ENCODE measurements around the gene GLIS1.
"Not testable (repeated sequence)": the region's sequence is repeated elsewhere in the genome, so short reads cannot be mapped to it uniquely, and the experiment has no call there.

The GLIS1 gene

DNA sequence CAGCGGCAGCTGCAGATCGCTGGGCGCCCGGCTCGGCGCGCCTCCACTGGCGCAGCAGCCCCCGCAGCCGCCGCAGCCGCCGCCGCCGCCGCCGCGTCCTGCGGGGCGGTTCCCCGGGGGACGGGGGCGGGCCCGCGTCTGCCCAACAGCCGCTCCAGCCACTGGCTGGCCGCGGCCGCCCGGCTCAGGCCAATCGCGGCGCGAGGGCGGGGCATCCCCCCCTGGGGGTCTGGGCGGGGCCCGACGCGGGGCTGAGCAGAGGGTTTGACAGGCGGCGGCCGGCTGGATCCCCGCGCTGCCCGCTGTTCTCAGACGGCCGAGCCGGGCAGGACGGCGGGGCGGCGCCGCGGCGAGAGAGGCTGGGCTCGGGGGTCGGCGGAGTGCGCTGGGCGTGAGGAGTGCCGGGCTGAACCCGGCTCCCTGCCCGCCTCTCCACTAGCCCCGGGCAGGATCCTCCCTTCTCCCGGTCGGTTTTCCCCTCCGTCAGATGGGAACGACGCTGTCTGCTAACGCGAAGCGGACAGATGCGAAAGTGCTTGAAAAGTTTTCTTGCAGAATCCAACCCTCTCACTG lies at the start of gene GLIS1:
TSS of gene GLIS1 (minus strand) at position 56 of the 573 bp plus-strand sequence. CDS start 1,100 bp downstream, outside the sequence.
- peak in 2 of 3 experiments; percentile 5 to 15 for DNase-seq (ENCODE audit: low read depth in 3 of 3)

DNA sequence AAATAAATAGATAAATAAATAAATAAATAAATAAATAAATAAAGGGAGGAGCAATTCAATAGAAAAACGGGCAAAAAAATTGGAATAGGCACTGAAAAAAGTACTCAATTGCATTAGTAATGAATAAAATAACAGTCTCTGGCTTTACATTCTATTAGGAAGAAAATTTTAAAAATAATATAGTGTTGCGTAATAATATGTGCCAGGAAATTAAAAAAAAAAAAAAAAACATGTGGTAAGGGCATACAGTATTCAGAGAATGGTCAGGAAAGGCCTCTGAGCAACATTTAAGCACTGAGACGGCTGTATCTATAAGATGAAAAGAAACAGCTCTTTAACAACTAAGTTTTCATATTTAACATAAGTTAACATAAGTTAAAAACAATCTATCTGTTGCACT lies 48.7 kb upstream of the GLIS1 start:
- no peak for DNase-seq (ENCODE audit: low read depth in 3 of 3)

DNA sequence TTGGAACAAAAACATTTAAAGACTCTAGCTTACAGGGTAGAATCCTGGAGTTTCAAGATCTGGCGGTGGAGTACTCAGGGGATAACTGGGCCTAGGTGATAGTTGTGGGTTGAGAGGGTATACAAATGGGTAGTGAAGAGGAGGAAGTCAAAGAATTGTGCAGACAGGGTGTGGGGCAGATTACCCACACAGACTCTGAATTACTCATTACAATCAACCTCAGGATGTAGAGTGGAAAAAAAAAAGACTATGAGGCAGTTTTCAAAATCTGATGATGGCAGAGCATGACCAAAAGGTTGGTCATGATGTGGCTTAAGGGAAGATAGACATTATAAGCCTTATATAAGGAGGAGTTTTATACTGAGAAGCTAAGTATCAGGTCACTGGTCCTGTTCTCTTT lies 44.1 kb upstream of the GLIS1 start:
- no peak for DNase-seq (ENCODE audit: low read depth in 3 of 3)

DNA sequence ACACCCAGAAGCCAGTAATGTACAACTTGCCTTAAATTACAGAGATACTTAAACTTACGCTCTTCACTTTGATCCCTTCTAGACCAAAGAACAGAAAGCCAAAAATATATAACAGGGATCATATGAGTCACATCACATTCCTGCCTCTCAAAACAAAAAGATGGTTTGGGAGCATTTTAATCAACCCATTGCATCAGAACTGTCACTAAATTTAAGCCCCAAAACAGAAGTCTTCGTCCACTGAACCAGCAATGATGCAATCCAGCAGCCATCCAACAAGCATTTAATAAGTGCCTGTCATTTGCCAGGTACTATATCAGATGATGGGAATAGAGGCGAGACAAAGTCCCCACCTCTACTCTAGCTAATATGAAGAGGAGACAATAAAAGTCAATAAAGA lies 42.7 kb upstream of the GLIS1 start:
- no peak for DNase-seq (ENCODE audit: low read depth in 3 of 3)

DNA sequence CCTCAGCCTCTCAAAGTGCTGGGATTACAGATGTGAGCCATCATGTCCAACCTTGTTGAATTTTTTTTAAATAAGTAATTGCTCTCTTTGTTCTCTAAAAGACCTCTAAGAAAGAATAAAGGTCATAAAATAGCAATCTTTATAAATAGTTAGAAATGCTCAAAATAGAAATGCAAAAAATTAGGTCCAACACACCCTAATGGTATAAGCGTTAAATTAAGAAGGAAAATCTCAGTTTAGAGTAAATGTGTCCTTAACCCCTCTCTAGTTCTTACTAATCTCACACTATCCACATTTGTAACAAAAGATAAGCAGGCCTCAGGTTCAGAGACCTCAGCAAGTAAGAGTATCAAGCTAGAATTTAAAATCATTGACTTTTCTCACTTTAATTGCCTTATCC lies 38.3 kb upstream of the GLIS1 start:
- no peak for DNase-seq (ENCODE audit: low read depth in 3 of 3)

DNA sequence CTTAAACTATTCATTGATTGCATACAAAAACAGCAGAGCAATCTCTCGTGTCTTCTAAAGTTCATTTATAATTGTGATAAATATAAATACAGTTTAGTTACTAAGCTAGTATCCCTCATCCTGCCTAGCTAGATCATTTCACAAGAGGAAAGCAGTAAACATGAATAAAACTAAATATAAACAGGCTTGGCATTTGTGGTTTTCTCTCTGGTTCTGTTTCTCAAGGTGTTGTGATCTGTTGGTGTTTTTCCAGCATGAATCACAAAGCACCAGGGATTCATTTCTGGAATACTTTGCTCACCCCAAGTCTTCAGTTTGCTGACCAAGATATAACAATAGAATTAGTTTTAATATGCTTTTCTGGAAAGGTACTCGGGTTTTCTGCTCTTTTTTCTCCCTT lies 32.7 kb upstream of the GLIS1 start:
- no peak for DNase-seq (ENCODE audit: low read depth in 3 of 3)

DNA sequence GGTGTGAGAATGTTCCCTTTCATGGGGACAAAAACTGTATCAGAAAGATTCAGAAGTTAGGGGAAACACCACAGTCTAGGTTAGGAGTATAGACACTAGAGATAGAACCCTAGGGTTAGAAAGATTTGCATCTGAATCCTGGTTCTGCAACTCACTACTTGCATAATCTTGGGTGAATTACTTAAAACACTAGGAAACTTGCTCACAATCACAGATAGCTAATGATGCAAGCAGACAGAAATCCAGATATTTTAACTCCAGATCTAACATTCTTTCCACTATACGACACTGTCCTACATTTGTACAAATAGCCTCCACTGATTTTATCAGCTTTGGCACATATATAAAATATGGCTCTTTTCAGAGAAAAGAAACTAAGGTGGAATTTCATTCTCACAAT lies 30.8 kb upstream of the GLIS1 start:
- no peak for DNase-seq (ENCODE audit: low read depth in 3 of 3)

DNA sequence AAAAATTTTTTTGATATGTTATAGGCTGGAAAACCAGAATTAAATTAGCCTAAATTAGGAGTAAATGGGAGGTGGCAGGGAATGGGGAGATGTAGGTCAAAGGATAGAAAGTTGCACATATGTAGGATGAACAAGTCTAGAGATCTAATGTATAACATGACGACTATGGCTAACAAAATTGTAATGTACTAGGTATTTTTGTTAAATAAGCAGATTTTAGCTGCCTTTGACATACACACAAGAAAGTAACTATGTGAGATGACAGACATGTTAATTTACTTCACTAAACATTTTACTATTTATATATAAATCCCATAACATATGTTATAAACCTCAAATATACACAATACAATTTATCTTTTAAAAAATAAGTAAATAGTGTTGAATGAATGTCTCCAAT lies 30.2 kb upstream of the GLIS1 start:
- DNase-seq (ENCODE audit: low read depth in 3 of 3): no peak

DNA sequence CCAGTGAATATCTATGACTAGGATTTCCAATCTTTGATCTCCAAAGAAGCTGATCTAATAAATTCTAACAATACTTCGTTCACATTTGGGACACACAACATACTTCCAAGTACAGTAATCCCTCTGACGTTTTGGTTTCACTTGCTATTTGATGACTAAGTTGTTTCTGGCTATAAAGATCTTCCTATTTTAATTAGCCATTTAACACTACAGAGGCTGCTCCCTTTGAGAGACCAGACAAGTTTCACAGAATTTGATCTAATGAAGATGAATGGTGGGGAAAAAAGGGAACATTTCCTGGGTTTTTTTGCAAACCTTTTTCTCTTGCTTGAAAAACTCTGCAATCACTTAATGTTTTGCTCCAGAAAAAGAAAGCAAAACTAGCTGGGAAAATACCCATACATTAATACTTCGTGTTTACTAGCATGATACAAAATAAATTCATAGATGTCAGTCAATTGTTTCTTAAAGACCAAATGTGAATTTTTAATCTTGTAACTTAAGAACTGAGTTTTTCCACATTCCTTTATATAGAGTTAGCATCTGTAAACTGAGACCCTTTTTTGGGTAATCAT lies 28.0 kb upstream of the GLIS1 start:
- no peak for DNase-seq (ENCODE audit: low read depth in 3 of 3)

DNA sequence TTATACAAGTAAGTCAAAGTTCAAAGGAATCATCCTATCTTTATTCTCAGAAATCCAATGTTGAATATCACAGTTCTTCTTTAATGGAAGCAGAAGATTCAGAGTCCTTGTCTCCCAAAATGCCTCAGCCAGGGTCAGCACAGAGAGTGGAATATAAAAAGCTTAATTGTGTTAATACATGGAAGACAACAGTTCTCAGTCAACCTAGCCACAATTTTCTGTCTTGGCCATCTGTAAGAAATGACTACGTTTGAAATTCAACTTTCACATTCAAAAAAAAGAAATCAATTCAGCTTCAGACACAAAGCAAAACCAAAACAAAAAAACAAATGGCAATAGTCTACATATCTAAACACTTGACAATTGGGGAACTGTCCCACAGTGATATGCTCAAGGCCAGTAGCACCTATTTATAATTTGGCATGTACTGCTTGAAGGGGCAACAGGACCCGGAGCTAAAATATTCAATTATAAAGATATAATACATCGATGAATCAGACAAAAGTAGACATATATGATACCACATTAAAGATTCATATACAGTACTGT lies 27.3 kb upstream of the GLIS1 start:
- no peak for DNase-seq (ENCODE audit: low read depth in 3 of 3)

DNA sequence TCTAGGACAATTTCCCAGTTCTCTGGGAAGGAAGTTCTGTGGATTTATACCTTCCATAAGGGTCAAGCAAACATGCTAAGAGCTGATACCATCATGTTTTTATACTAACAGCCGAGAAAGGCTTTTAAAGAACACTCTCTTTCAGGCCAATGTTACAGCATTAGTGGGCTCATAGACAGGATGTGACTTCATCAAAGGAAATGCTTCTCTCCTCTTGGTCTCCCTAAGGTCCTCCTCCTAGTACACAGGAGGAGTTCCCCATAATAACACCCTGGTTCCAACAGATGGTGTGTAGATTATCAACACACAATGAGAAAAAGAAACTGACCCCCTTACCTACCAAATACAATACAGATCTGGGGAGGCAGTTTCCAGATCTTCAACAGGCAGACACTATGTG lies 26.7 kb upstream of the GLIS1 start:
- DNase-seq (ENCODE audit: low read depth in 3 of 3): no peak

DNA sequence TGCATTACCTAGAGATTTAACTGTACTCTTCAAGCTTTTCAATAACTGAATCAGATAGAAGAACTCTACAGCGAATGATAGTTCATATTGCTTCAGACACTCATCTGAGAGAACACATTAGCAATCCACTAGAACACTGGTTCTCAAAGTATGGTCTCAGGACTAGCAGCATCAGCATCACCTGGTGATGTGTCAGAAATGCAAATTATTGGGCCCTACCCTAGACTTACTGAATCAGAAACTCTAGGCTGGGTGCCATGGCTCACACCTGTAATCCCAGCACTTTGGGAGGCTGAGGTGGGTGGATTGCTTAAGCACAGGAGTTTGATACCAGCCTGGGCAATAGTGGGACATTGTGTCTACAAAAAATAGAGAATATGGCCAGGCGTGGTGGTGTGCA lies 24.9 kb upstream of the GLIS1 start:
- no peak for DNase-seq (ENCODE audit: low read depth in 3 of 3)

DNA sequence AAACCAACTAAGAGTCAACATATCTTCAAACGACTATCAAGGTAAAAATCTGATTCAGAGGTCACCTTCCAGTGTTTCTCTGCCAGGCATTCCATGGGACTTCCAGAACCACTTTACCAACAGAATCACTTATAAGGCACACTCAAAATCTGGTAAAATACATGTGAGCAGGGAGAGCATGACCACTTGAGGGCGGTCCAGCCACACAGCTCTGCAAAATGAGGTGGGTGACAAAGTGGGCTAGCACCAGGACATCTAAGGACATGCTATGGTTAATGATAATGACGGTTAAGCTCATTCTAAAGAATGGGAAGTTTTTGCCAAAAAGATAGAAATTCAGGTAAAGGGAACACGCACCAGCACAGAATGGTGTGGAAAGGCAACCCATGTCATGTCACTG lies 24.5 kb upstream of the GLIS1 start:
- no peak for DNase-seq (ENCODE audit: low read depth in 3 of 3)

DNA sequence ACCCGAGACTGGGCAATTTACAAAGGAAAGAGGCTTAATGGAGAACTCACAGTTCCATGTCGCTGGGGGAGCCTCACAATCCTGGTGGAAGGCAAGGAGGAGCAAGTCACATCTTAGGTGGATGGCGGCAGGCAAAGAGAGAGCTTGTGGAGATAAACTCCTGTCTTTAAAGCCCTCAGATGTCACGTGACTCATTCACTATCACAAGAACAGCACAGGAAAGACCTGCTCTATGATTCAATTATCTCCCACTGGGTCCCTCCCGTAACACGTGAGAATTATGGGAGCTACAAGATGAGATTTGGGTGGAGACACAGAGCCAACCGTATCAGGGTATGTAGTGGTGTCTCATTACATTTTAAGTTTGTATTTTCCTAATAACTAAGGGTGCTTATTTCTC lies 21.5 kb upstream of the GLIS1 start:
- DNase-seq (ENCODE audit: low read depth in 3 of 3): not testable (repeated sequence)

DNA sequence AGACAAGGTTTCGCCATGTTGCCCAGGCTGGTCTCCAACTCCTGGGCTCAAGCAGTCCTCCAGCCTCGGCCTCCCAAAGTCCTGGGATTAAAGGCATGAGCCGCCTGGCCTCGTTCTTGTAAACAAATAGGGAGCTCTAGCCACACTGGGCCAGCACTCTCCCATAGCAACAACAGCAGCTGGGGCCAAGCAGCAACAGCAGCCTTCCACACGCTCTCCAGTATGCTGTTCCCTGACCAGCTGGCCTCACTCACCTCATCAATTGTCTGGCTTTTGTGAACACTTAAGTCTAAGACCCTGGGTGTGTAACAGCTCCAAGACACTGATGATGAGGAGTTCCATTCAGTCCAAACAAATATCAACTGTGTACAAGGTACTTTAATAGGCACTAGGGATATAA lies 16.9 kb upstream of the GLIS1 start:
- no peak for DNase-seq (ENCODE audit: low read depth in 3 of 3)

DNA sequence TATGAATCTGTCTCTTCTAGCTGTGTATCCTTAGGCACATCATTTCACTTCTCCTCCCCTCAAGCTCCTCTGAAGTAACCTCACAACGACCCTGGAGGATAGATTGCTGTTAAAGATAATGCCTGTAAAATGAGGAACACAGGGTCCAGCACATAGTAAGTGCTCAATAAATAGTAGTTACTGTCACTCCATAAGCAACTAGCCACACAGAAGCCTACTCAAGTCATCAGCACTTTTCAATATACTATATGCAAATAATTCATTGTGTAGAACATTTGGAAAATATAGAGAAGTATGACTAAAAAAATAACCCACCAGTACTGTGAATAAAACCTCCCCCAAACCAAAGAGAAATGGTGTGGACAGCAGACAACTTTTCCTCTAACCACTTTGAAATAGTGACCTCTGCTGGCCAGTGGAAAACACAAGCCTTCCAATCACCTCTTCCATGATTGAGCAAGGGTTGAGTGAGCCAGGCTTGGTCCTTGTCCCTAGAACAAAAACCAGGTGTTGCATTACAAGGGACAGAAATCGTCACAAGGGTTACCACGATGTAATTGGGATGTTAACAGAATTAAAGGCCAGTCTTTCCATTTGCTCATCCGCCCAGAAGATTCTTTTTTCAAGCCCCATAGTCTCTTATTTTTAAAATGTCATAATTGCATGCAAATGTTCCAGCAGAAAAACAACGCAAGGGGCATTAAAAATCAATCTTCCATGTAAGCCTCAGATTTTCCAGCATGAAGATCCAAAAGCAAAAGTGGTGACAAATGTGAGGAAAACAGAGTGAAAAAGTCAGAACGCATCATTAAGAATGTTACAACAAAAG lies 15.7 kb upstream of the GLIS1 start:
- DNase-seq (ENCODE audit: low read depth in 3 of 3): no peak

DNA sequence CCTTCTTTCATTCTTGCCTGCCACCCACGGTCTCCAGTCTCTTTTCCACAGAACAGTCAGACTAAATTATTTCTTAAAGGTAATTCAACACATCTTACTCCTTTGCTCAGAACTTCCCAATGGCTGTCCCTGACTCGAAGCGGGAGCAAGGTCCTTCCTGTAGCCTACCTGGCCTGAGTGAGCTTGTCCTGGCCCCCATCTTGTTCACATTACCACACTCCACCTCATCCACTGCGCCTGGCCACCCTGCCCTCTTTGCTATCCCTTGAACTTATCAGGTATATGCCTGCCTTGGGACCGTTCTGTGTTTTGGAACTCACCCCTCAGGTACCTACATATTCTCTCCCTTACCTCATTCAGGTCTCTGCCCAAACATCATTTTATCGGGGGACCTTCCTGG lies 13.3 kb upstream of the GLIS1 start:
- no peak for DNase-seq (ENCODE audit: low read depth in 3 of 3)

DNA sequence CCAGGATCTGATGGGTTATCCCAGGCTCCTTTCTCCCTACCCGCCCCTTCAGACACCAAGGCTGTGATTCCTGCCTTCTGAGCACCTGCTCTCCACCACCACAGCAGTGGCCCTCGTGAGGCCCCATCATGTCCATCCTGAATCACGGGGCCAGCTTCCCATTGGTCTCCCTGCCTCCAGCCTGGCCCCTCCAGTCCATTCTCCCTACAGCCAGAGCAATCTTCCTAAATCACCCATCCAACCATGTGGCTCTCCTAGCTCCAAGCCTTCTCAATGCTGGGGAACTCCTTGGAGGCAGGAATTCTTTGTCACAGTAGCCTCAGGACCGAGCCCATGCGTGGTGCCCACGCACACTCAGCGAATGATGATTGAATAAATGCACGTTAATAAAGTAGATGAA lies 8.9 kb upstream of the GLIS1 start:
- no peak for DNase-seq (ENCODE audit: low read depth in 3 of 3)

DNA sequence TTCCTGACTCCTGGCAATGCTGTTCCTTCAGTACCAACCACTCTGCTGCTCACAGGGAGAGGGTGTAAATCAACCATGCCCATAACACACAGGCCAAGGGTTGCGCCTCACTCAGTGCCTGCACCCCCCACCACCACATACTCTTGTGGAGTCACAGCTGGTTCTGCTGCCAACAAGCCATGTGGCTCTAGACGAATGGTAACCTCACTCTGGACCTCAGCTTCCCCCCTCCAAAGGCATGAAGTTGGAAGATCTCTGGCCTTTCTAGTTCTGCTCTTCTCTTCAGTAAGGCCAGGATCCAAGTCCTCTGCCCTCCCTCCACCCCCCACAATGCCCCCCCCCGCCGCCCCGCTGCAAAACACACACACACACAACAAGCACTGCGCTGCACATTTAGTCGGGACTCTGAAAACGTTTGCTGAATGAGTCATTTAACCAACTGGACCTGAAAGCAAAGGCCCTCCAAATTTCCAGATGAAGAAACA lies 1.7 kb upstream of the GLIS1 start:
- no peak for DNase-seq (ENCODE audit: low read depth in 3 of 3)

DNA sequence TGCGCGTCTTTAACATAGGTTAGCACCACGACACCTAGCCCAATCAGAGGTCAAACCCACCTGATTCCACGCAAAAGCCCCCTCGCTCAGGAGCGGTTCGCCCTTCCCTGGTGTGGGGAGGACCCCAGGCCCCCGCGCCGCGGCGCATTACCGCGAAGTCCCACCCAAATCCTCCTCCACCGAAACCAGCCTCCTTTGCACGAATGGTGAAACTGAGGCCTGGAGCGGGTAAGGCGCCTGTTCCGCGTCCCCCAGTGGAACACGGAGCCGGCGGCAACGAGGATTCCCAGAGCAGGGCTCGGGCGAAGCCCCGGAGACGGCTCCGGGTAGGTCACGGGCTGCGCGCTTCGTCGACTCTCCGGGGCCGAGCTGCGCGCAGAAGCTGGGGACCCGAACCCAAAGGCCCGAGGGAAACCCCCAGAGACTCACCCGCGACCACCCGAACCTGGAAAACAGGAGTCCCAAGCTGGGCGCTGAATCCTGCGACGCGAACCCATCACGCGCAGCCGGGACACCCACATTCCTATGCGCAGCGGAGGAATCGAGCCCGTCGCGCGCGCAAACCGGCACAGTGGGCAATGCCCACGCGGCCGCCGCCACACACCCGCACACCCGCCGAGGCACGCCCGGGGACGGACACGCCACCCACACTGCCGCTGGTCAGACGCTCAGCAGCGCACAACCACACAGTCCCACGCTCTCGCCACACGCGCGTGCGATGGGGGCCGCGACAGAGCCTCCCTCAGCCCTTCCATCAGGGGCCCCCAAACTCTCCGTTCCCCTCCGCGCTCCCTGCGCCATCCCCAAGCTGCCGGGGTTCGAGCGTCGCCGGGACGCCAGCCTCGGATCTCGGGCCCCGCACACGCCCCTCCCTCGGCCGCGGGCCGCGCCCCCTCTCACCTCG lies 507 bp downstream of the GLIS1 start:
- DNase-seq (ENCODE audit: low read depth in 3 of 3): no peak

DNA sequence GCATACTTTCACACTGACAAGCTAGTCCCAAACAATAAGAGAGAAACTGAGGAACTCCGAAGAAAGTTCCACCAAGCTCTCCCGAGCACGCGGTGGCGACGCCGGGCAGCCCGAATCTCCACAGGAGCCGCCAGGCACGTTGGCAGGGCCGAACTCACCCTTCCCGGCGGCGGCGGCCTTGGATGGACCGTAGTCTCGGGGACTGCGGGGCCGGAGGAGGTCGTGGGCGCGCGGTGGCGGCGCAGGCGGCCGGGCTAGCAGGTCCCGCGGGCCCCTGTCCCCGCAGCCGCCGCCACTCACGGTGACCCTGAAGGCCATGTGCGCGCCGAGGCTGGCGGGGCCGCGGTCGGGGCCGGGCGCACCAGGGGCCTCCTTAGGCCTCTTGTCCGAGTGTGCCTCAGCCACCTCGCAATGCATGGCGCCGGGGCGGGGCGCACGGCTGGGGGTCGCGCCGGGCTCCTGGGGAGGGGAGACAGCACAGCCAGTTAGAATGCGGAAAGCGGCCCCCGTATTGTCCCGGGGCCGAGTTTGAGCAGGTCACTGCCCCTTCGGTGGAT lies 1.2 kb downstream of the GLIS1 start:
- DNase-seq (ENCODE audit: low read depth in 3 of 3): no peak

Data from stimulated activated CD4-positive, alpha-beta T cell treated with anti-CD3 and anti-CD28 coated beads, TNF-alpha, amount 100 ng/mL, for 4 hours (primary cell).